OCI-LY7 (cell line): Measurements from ENCODE around the gene NFIA.

ENCODE experiments used
- EZH2phosphoT487 ChIP-seq: fragments of 200-600 bp; sonication (generic); IDR thresholded peaks from 2 replicates; pipeline ENCODE4 v1.6.1; 2018; ENCODE audit warnings: low read depth, borderline replicate concordance, mild to moderate bottlenecking, mixed run types, antibody characterized with exemption, low read length, moderate library complexity, mixed read lengths
- TF ChIP-seq, protein P1 (sequence below): fragments of 200-600 bp; sonication (generic); conservative IDR thresholded peaks from 2 replicates; pipeline ENCODE4 v1.5.1; 2014; ENCODE audit warnings: mild to moderate bottlenecking, antibody characterized with exemption, low read length, moderate library complexity, mixed read lengths

DNA sequence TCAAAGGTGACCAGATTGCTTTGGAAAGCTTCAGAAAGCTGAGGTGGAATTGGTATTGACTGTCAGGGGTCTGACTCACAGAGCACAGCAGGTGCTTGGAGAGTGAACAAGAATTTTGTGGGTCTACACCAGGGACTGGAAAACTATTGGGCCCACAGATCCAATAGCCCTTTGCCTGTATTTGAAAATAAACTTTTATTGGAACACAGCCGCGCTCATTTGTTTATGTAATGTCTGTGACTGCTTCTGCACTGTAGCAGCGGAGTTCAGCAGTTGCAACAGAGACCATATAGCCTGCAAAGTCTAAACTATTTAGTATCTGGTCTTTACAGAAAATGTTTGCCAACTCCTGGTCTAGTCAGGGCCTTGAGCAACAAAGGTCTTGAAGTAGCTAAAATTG is 315.6 kb downstream of the NFIA start:
- TF ChIP-seq, protein P1, sequence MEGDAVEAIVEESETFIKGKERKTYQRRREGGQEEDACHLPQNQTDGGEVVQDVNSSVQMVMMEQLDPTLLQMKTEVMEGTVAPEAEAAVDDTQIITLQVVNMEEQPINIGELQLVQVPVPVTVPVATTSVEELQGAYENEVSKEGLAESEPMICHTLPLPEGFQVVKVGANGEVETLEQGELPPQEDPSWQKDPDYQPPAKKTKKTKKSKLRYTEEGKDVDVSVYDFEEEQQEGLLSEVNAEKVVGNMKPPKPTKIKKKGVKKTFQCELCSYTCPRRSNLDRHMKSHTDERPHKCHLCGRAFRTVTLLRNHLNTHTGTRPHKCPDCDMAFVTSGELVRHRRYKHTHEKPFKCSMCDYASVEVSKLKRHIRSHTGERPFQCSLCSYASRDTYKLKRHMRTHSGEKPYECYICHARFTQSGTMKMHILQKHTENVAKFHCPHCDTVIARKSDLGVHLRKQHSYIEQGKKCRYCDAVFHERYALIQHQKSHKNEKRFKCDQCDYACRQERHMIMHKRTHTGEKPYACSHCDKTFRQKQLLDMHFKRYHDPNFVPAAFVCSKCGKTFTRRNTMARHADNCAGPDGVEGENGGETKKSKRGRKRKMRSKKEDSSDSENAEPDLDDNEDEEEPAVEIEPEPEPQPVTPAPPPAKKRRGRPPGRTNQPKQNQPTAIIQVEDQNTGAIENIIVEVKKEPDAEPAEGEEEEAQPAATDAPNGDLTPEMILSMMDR = no peak
- no peak for TF ChIP-seq EZH2phosphoT487
